Activated CD4-positive, alpha-beta T cell treated with anti-CD3 and anti-CD28 coated beads for 36 hours (primary cell): ENCODE results near the gene MIA2. TPM values are rescaled to one million over a fixed set of nuclear protein-coding genes. Genes with fewer than 3 reads are reported as not detected.
A peak's percentile ranks its signal among the peaks of the same experiment; 100 is the strongest.
"Not testable (repeated sequence)": the region's sequence is repeated elsewhere in the genome, so short reads cannot be mapped to it uniquely, and the experiment has no call there.

ENCODE experiments used
- ATAC-seq: fragments of 200-7000 bp; cut with Tn5 transposase; one replicate; pipeline ENCODE4 v1.10.0; 2021; ENCODE audit warnings: mild to moderate bottlenecking, moderate library complexity
- CTCF ChIA-PET: fragments of 350-600 bp; sonication (Branson Sonifier 250); formaldehyde crosslinking; loops from one replicate; lab custom pipeline; 2021; ENCODE audit warnings: antibody characterized with exemption; lab: Charles Lee
- POLR2A ChIA-PET: fragments of 350-600 bp; sonication (Branson Sonifier 250); formaldehyde crosslinking; loops from one replicate; lab custom pipeline; 2021; ENCODE audit warnings: antibody characterized with exemption, inconsistent platforms; lab: Charles Lee
- DNase-seq: peaks from one replicate; pipeline ENCODE4 v3.0.0-alpha.2; 2020
- H3K27ac Mint-ChIP-seq: one replicate; pipeline ENCODE4 v1.8.0; 2021; ENCODE audit warnings: mixed read lengths
- H3K27me3 Mint-ChIP-seq: one replicate; pipeline ENCODE4 v1.8.0; 2021; ENCODE audit warnings: mixed read lengths
- H3K36me3 Mint-ChIP-seq: one replicate; pipeline ENCODE4 v1.8.0; 2021; ENCODE audit warnings: low read depth, mixed read lengths
- H3K4me1 Mint-ChIP-seq: one replicate; pipeline ENCODE4 v1.8.0; 2021; ENCODE audit warnings: mixed read lengths
- H3K4me3 Mint-ChIP-seq: one replicate; pipeline ENCODE4 v1.8.0; 2021; ENCODE audit warnings: mild to moderate bottlenecking, moderate library complexity, mixed read lengths
- H3K9me3 Mint-ChIP-seq: one replicate; pipeline ENCODE4 v1.8.0; 2021; ENCODE audit warnings: low read depth, mixed read lengths
- intact Hi-C, 2 experiments: fragments of 100-400 bp; cut with DNase I in 1 of 2; cut with micrococcal nuclease in 1 of 2; formaldehyde crosslinking; loops; one replicate each; pipeline versions ENCODE4 v1.14.2 to v1.15.1; 2022 to 2024; cut with DNase I, micrococcal nuclease
- total RNA-seq, 2 experiments: library from RNA; stranded (reverse); gene quantifications; one replicate each; pipeline ENCODE4 v1.2.3, GENCODE V29; 2021

The MIA2 gene
- total RNA-seq, 2 experiments from 2014 or later, result 18.2 to 22.2 TPM

GRCh38 chr14:39258782-39259545, 25.2 kb downstream of the MIA2 start:
- Mint-ChIP-seq H3K4me1 (peaks cover 7% of the 10 kb centered on the region), H3K27ac (no peak overlapping the region), H3K36me3 (peaks cover 6% of the 10 kb centered on the region), H3K9me3 (peaks cover 10% of the 10 kb centered on the region), H3K27me3 (no peaks in the 10 kb centered on the region), H3K4me3 (no peak overlapping the region)
- intact Hi-C loops, result no loop called here
- ChIA-PET CTCF (no interaction called here), POLR2A (no interaction called here)
- DNase-seq (no peak), ATAC-seq (no peak)

GRCh38 chr14:39260161-39260560, 26.4 kb downstream of the MIA2 start:
- H3K27me3 Mint-ChIP-seq, CTCF ChIA-PET, H3K4me3 Mint-ChIP-seq, H3K36me3 Mint-ChIP-seq, ATAC-seq, DNase-seq, POLR2A ChIA-PET, H3K4me1 Mint-ChIP-seq, H3K27ac Mint-ChIP-seq, H3K9me3 Mint-ChIP-seq: not testable (repeated sequence)
- intact Hi-C loops, result loop anchor here in 1 of 2 experiments (10.0 kb wide), 1 partner anchor 155 kb away; the partner anchor contains the start of gene SEC23A

DNA sequence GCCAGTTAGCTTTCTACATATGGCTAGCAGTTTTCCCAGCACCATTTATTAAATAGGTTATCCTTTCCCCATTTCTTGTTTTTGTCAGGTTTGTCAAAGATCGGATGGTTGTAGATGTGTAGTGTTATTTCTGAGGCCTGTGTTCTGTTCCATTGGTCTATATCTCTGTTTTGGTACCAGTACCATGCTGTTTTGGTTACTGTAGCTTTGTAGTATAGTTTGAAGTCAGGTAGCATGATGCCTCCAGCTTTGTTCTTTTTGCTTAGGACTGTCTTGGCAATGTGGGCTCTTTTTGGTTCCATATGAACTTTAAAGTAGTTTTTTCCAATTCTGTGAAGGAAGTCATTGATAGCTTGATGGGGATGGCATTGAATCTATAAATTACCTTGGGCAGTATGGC, 28.5 kb downstream of the MIA2 start:
- DNase-seq, H3K27ac Mint-ChIP-seq, H3K9me3 Mint-ChIP-seq, ATAC-seq, CTCF ChIA-PET, H3K36me3 Mint-ChIP-seq, H3K4me3 Mint-ChIP-seq, H3K27me3 Mint-ChIP-seq, POLR2A ChIA-PET: not testable (repeated sequence)
- intact Hi-C loops, result loop anchor here in 1 of 2 experiments (10.0 kb wide), 1 partner anchor 157 kb away; the partner anchor contains the start of gene SEC23A
- peaks cover 14% of the 10 kb centered on the region for H3K4me1 Mint-ChIP-seq

DNA sequence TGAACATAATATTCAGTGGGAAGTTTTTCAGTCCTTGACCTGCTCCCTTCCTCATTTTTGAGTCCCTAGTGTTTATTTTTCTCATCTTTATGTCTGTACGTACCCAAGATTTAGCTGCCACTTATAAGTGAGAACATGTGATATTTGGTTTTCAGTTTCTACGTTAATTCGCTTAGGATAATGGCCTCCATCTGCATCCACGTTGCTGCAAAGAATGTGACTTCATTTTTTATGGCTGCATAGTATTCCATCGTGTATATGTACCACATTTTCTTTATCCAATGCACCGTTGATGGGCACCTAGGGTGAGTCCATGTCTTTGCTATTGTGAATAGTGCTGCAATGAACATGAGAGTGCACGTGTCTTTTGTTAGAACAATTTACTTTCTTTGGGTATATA, 30.3 kb downstream of the MIA2 start:
- peaks cover 5% of the 10 kb centered on the region for H3K36me3 Mint-ChIP-seq
- peaks cover 20% of the 10 kb centered on the region for H3K4me1 Mint-ChIP-seq
- no peak overlapping the region for H3K4me3 Mint-ChIP-seq
- ATAC-seq (no peak), DNase-seq (no peak)
- ChIA-PET POLR2A (no interaction called here), CTCF (interaction anchor here (0.9 kb wide), 1 partner anchor 8 kb away, joined by 3 read pairs; no protein-coding TSS in a partner anchor)
- intact Hi-C loops, result loop anchor here in 1 of 2 experiments (10.0 kb wide), 1 partner anchor 159 kb away; the partner anchor contains the start of gene SEC23A
- peaks cover 4% of the 10 kb centered on the region for H3K9me3 Mint-ChIP-seq
- no peak overlapping the region for H3K27ac Mint-ChIP-seq
- no peaks in the 10 kb centered on the region for H3K27me3 Mint-ChIP-seq

- DNase-seq (no peak), ATAC-seq (no peak)
- Mint-ChIP-seq H3K4me3 (no peak overlapping the region), H3K27ac (no peak overlapping the region), H3K27me3 (no peaks in the 10 kb centered on the region), H3K36me3 (peaks cover 5% of the 10 kb centered on the region), H3K9me3 (peaks cover 4% of the 10 kb centered on the region), H3K4me1 (peaks cover 25% of the 10 kb centered on the region)
- intact Hi-C loops, result loop anchor here in 1 of 2 experiments (10.0 kb wide), 1 partner anchor 160 kb away; the partner anchor contains the start of gene SEC23A
- ChIA-PET CTCF (interaction anchor here (0.9 kb wide), 1 partner anchor 8 kb away, joined by 3 read pairs; no protein-coding TSS in a partner anchor), POLR2A (no interaction called here)
Measured at GRCh38 chr14:39264558-39264957, 30.8 kb downstream of the MIA2 start.

- H3K9me3 Mint-ChIP-seq, result peaks cover 4% of the 10 kb centered on the region
- ATAC-seq, result no peak
- POLR2A ChIA-PET, result no interaction called here
- no peak overlapping the region for H3K27ac Mint-ChIP-seq
- H3K4me1 Mint-ChIP-seq, result peaks cover 30% of the 10 kb centered on the region
- intact Hi-C loops, result loop anchor here in 1 of 2 experiments (10.0 kb wide), 1 partner anchor 160 kb away; the partner anchor contains the start of gene SEC23A
- no peak for DNase-seq
- H3K36me3 Mint-ChIP-seq, result peaks cover 5% of the 10 kb centered on the region
- CTCF ChIA-PET, result interaction anchor here (0.6 kb wide), 1 partner anchor 33 kb away, joined by 3 read pairs; no protein-coding TSS in a partner anchor
- peak overlapping the region; percentile 46 for H3K4me3 Mint-ChIP-seq
- no peaks in the 10 kb centered on the region for H3K27me3 Mint-ChIP-seq
Measured at GRCh38 chr14:39265033-39265432, 31.3 kb downstream of the MIA2 start.

DNA sequence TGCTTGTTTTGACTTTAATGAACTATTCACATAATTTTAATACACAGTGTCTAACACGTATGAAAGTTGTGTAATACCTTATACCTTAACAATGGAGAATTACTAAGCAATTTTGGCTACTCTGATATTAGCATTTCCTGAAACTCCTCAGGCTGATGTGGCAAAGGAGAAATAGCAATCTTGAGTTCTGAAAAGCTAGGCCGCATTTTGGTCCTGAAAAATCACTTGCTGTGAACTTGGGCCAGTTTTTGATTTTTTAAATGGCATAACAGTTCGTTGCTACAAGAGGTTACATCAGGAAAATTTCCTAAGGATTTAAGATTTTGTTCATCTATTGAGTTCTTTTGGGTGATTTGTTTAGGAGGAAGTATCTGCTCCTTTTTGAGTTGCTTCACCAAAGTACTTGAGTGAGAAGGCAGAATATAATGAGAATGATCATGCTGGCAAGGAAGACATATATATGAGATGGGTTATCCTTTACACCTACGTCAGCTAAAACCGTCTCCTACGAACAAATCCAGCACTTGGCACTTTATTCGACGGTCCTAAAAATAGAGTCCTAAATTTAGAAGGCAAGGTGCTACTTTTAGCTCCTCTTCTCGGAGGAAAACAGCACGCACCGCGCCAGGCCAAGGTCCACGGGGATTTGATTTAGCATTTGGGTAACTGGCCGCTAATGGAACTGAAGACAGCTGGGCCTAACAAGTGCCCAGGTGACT, 32.2 kb downstream of the MIA2 start:
- Mint-ChIP-seq H3K4me3 (peak overlapping the region; percentile 73), H3K36me3 (peaks cover 5% of the 10 kb centered on the region), H3K9me3 (peaks cover 4% of the 10 kb centered on the region), H3K4me1 (peaks cover 39% of the 10 kb centered on the region), H3K27me3 (no peaks in the 10 kb centered on the region), H3K27ac (peak overlapping the region; percentile 82)
- intact Hi-C loops, result loop anchor here (2.0 to 10.0 kb wide), 3 partner anchors 161 to 167 kb away; partner anchors contain the start of genes SEC23A (in 2 of the 2) and FBXO33 (in 1 of the 2)
- ChIA-PET CTCF (interaction anchor here (0.5 to 1.1 kb wide), 2 partner anchors 36 to 1129 kb away, joined by 3 read pairs; no protein-coding TSS in a partner anchor), POLR2A (interaction anchor here (0.6 to 1.3 kb wide), 3 partner anchors 85 to 190 kb away, joined by 3 read pairs; partner anchors contain the start of gene GEMIN2)
- no peak for ATAC-seq
- no peak for DNase-seq

DNA sequence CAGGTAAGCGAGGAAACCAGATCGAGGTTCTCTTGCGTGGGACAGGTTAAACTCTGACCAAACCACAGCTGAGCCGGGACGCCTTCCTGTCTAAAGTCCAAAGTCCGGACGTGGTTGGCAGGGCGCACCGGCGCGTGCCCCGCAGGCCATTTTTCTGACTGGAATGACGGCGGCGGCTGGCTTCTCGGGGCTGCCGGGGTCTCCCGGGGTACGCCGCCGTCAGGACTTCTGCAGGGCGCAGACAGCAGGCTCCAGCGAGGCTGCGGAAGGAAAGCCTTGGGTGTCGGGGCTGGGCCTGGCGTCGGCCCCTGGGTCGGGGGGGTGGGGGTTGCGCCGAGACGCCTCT, 32.8 kb downstream of the MIA2 start:
- no peaks in the 10 kb centered on the region for H3K27me3 Mint-ChIP-seq
- ATAC-seq (no peak), DNase-seq (no peak)
- peak overlapping the region; percentile 95 for H3K27ac Mint-ChIP-seq
- ChIA-PET POLR2A (interaction anchor here (1.1 to 1.5 kb wide), 4 partner anchors 37 to 152 kb away, joined by 3 to 8 read pairs (median 4); partner anchors contain the start of genes GEMIN2 and TRAPPC6B), CTCF (interaction anchor here (1.1 to 1.4 kb wide), 3 partner anchors 9 to 35 kb away, joined by 3 to 4 read pairs (median 3); no protein-coding TSS in a partner anchor)
- peaks cover 4% of the 10 kb centered on the region for H3K9me3 Mint-ChIP-seq
- H3K36me3 Mint-ChIP-seq, result peaks cover 7% of the 10 kb centered on the region
- intact Hi-C loops, result loop anchor here (2.0 to 10.0 kb wide), 3 partner anchors 162 to 166 kb away; partner anchors contain the start of genes SEC23A (in 2 of the 2) and FBXO33 (in 1 of the 2)
- peaks cover 44% of the 10 kb centered on the region for H3K4me1 Mint-ChIP-seq
- peak overlapping the region; percentile 73 for H3K4me3 Mint-ChIP-seq

- POLR2A ChIA-PET, result interaction anchor here (0.6 to 1.5 kb wide), 7 partner anchors 38 to 164 kb away, joined by 3 to 8 read pairs (median 3); partner anchors contain the start of genes GEMIN2, SEC23A and TRAPPC6B
- CTCF ChIA-PET, result interaction anchor here (0.6 to 1.4 kb wide), 7 partner anchors 8 to 252 kb away, joined by 3 to 4 read pairs (median 3); partner anchors contain the start of gene TRAPPC6B
- Mint-ChIP-seq H3K4me3 (peak overlapping the region; percentile 73), H3K4me1 (peaks cover 50% of the 10 kb centered on the region), H3K9me3 (peaks cover 3% of the 10 kb centered on the region), H3K36me3 (peaks cover 11% of the 10 kb centered on the region), H3K27ac (peak overlapping the region; percentile 95), H3K27me3 (no peaks in the 10 kb centered on the region)
- DNase-seq, result peak; percentile 77
- peak; percentile 63 for ATAC-seq
- intact Hi-C loops, result loop anchor here (1.0 to 10.0 kb wide), 7 partner anchors 38 to 166 kb away; partner anchors contain the start of genes FBXO33 (in 2 of the 2), PNN (in 2 of the 2), SEC23A (in 2 of the 2) and GEMIN2 (in 1 of the 2)
Measured at GRCh38 chr14:39266871-39267607, 33.3 kb downstream of the MIA2 start.

DNA sequence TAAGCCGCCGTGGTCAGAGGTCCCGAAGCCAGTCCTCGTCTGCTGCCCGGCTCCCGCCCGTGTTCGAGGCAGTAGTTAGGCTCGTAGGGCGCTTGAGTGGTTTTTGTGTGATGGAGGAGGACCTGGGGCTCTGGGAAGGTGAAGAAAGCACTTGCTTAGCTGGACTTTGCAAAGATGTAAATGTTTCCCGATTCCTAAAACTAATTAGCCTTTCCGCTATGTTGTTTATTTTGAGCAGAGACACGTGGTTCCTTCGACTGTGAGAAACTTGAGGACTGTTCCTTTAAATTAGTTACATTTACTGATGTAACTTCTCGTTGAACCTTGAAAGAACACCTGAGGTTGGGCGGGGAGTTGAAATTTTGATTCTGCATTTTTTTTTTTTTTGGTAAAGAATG, 33.9 kb downstream of the MIA2 start:
- POLR2A ChIA-PET, result interaction anchor here (0.6 to 1.5 kb wide), 4 partner anchors 38 to 164 kb away, joined by 3 to 8 read pairs (median 4); partner anchors contain the start of genes SEC23A and TRAPPC6B
- H3K4me1 Mint-ChIP-seq, result peaks cover 55% of the 10 kb centered on the region
- ATAC-seq, result peak; percentile 21

More for the DNA sequence above, 33.9 kb downstream of the MIA2 start:
- Mint-ChIP-seq H3K27me3 (no peaks in the 10 kb centered on the region), H3K27ac (peak overlapping the region; percentile 95), H3K4me3 (peak overlapping the region; percentile 73), H3K9me3 (no peaks in the 10 kb centered on the region), H3K36me3 (peaks cover 7% of the 10 kb centered on the region)
- intact Hi-C loops, result loop anchor here (1.0 to 10.0 kb wide), 7 partner anchors 38 to 165 kb away; partner anchors contain the start of genes FBXO33 (in 2 of the 2), PNN (in 2 of the 2), SEC23A (in 2 of the 2) and GEMIN2 (in 1 of the 2)
- DNase-seq, result peak; percentile 28
- CTCF ChIA-PET, result interaction anchor here (0.6 to 1.4 kb wide), 7 partner anchors 8 to 252 kb away, joined by 3 to 4 read pairs (median 3); partner anchors contain the start of gene TRAPPC6B
